CD4-positive, alpha-beta T cell treated with Interleukin-17A for 1 hour (primary cell): ENCODE measurements around the gene GART.
"Not testable (repeated sequence)": the region's sequence is repeated elsewhere in the genome, so short reads cannot be mapped to it uniquely, and the experiment has no call there.

Experiments used
- DNase-seq: peaks from one replicate; pipeline ENCODE4 v3.0.0-alpha.2; 2020

Gene GART

GRCh38 chr21:33511639-33512038, 30.3 kb downstream of the GART start:
- DNase-seq = no peak

- no peak for DNase-seq
These were observed 31.1 kb downstream of the GART start for GRCh38 chr21:33510826-33511225.

GRCh38 chr21:33507003-33507402, 34.9 kb downstream of the GART start:
- DNase-seq = not testable (repeated sequence)

GRCh38 chr21:33505833-33506232, 36.1 kb downstream of the GART start:
- DNase-seq = no peak

- DNase-seq = no peak
These were observed 45.6 kb downstream of the GART start for GRCh38 chr21:33496345-33496744.

GRCh38 chr21:33495743-33496142, 46.2 kb downstream of the GART start:
- no peak for DNase-seq

GRCh38 chr21:33493756-33494155, 48.2 kb downstream of the GART start:
- no peak for DNase-seq

GRCh38 chr21:33492571-33492970, 49.3 kb downstream of the GART start:
- no peak for DNase-seq

GRCh38 chr21:33491373-33492102, 50.4 kb downstream of the GART start, which contains the start of gene DNAJC28:
Gene DNAJC28, minus strand, starts transcription at chr21:33491716. Its CDS starts 2,323 bp downstream, at chr21:33489393.
- peak; percentile 96 for DNase-seq

GRCh38 chr21:33490991-33491372, 50.9 kb downstream of the GART start:
- no peak for DNase-seq

GRCh38 chr21:33488936-33489335, 53.0 kb downstream of the GART start:
- DNase-seq = no peak

- no peak for DNase-seq
These were observed 53.9 kb downstream of the GART start for GRCh38 chr21:33487996-33488395.

GRCh38 chr21:33481314-33481943, 60.5 kb downstream of the GART start:
- no peak for DNase-seq

- DNase-seq = no peak
These were observed 61.3 kb downstream of the GART start for GRCh38 chr21:33480481-33481103.

GRCh38 chr21:33479679-33480480, 62.0 kb downstream of the GART start, which contains the start of gene TMEM50B:
Gene TMEM50B, minus strand, starts transcription at chr21:33479974. Its CDS starts 11,089 bp downstream, at chr21:33468885.
- DNase-seq = peak; percentile 97

- DNase-seq = peak; percentile 54
These were observed 62.8 kb downstream of the GART start for GRCh38 chr21:33478935-33479678.

- DNase-seq = no peak
These were observed 63.7 kb downstream of the GART start for GRCh38 chr21:33478182-33478581.

- DNase-seq = no peak
These were observed 64.9 kb downstream of the GART start for GRCh38 chr21:33477066-33477465.

GRCh38 chr21:33473344-33473743, 68.6 kb downstream of the GART start:
- no peak for DNase-seq

- no peak for DNase-seq
These were observed 71.2 kb downstream of the GART start for GRCh38 chr21:33470701-33471100.

- not testable (repeated sequence) for DNase-seq
These were observed 72.7 kb downstream of the GART start for GRCh38 chr21:33469183-33469582.

GRCh38 chr21:33461538-33462250, 80.2 kb downstream of the GART start:
- no peak for DNase-seq
